ENCODE measurements around the gene SCN9A.

SCN9A gene

GRCh38 chr2:166375195-166375735 is 479 bp downstream of the SCN9A start:
- no peak for DNase-seq (ENCODE audit: low spot score)
- no peak for TF ChIP-seq CTCF (IDR thresholded peaks at IDR 0.05; ENCODE audit: extremely low read depth, missing control alignments)

GRCh38 chr2:166373951-166374350 is 1.8 kb downstream of the SCN9A start:
- DNase-seq (ENCODE audit: low spot score): no peak
- TF ChIP-seq CTCF (IDR thresholded peaks at IDR 0.05; ENCODE audit: extremely low read depth, missing control alignments): no peak

GRCh38 chr2:166373539-166373938 is 2.2 kb downstream of the SCN9A start:
- no peak for TF ChIP-seq CTCF (IDR thresholded peaks at IDR 0.05; ENCODE audit: extremely low read depth, missing control alignments)
- no peak for DNase-seq (ENCODE audit: low spot score)

- no peak for DNase-seq (ENCODE audit: low spot score)
These were observed 2.6 kb downstream of the SCN9A start for GRCh38 chr2:166373105-166373504.

GRCh38 chr2:166372046-166372445 is 3.7 kb downstream of the SCN9A start:
- no peak for TF ChIP-seq CTCF (IDR thresholded peaks at IDR 0.05; ENCODE audit: extremely low read depth, missing control alignments)
- DNase-seq (ENCODE audit: low spot score): no peak

More at GRCh38 chr2:166373105-166373504, 2.6 kb downstream of the SCN9A start:
- TF ChIP-seq CTCF (IDR thresholded peaks at IDR 0.05; ENCODE audit: extremely low read depth, missing control alignments): no peak

GRCh38 chr2:166365803-166366420 is 9.8 kb downstream of the SCN9A start:
- TF ChIP-seq CTCF (IDR thresholded peaks at IDR 0.05; ENCODE audit: extremely low read depth, missing control alignments): no peak
- DNase-seq (ENCODE audit: low spot score): no peak

GRCh38 chr2:166365239-166365638 is 10.5 kb downstream of the SCN9A start:
- no peak for TF ChIP-seq CTCF (IDR thresholded peaks at IDR 0.05; ENCODE audit: extremely low read depth, missing control alignments)

More at GRCh38 chr2:166365239-166365638, 10.5 kb downstream of the SCN9A start:
- DNase-seq (ENCODE audit: low spot score): no peak
